AG04449 (cell line): Measurements from ENCODE around the gene PDE4D.

Experiments used
- CTCF ChIA-PET: fragments of 350-600 bp; formaldehyde crosslinking; extraction: SDS; loops from one replicate; lab custom pipeline; 2021; ENCODE audit warnings: antibody characterized with exemption; lab: Yijun Ruan, JAX
- POLR2A ChIA-PET: fragments of 400-600, 350-600 bp; formaldehyde crosslinking; extraction: SDS; loops from one replicate; lab custom pipeline; 2020; ENCODE audit warnings: antibody characterized with exemption, inconsistent platforms; lab: Yijun Ruan, JAX
- DNase-seq: peaks from one replicate; pipeline ENCODE4 v3.0.0-alpha.2; 2010; ENCODE audit warnings: low read depth, low spot score
- H3K4me3 ChIP-seq: 2 replicates; pipeline ENCODE4 v1.5.1; 2011; ENCODE audit warnings: low read depth, mild to moderate bottlenecking, control low read depth, low read length
- CTCF ChIP-seq: IDR thresholded peaks from one replicate; pipeline ENCODE4 v1.5.1; 2011; ENCODE audit warnings: mild to moderate bottlenecking, moderate library complexity, low read length, control low read depth, inconsistent platforms; ENCODE audit not compliant: insufficient read depth; ENCODE audit errors: missing control alignments

The PDE4D gene

GRCh38 chr5:59151162-59151889, 742.2 kb downstream of the PDE4D start:
- CTCF ChIA-PET = interaction anchor here (0.9 to 1.3 kb wide), 5 partner anchors 17 to 264 kb away, joined by 3 to 5 read pairs (median 4); no protein-coding TSS in a partner anchor
- no peak for DNase-seq
- POLR2A ChIA-PET = no interaction called here
- H3K4me3 ChIP-seq = no peak overlapping the region
- no peak for TF ChIP-seq CTCF

- ChIA-PET POLR2A (no interaction called here), CTCF (no interaction called here)
- no peak for DNase-seq
- no peak overlapping the region for H3K4me3 ChIP-seq
- TF ChIP-seq CTCF = no peak
Measured at GRCh38 chr5:59149827-59150226, 743.7 kb downstream of the PDE4D start.

- TF ChIP-seq CTCF = no peak
- CTCF ChIA-PET = no interaction called here
Measured at GRCh38 chr5:59149271-59149670, 744.3 kb downstream of the PDE4D start.

GRCh38 chr5:59146729-59147128, 746.8 kb downstream of the PDE4D start:
- no peak for TF ChIP-seq CTCF
- ChIA-PET POLR2A (no interaction called here), CTCF (interaction anchor here (0.9 kb wide), 1 partner anchor 29 kb away, joined by 3 read pairs; no protein-coding TSS in a partner anchor)
- no peak for DNase-seq
- no peak overlapping the region for H3K4me3 ChIP-seq

More at GRCh38 chr5:59149271-59149670, 744.3 kb downstream of the PDE4D start:
- POLR2A ChIA-PET = no interaction called here
- DNase-seq = no peak
- no peak overlapping the region for H3K4me3 ChIP-seq

GRCh38 chr5:59143926-59144333, 749.6 kb downstream of the PDE4D start:
- DNase-seq = no peak
- H3K4me3 ChIP-seq = no peak overlapping the region
- no peak for TF ChIP-seq CTCF
- ChIA-PET CTCF (interaction anchor here (1.2 to 1.8 kb wide), 5 partner anchors 14 to 257 kb away, joined by 3 to 7 read pairs (median 3); no protein-coding TSS in a partner anchor), POLR2A (no interaction called here)

- CTCF ChIA-PET = interaction anchor here (1.2 kb wide), 1 partner anchor 13 kb away, joined by 3 read pairs; no protein-coding TSS in a partner anchor
- DNase-seq = no peak
- TF ChIP-seq CTCF = no peak
- no peak overlapping the region for H3K4me3 ChIP-seq
- POLR2A ChIA-PET = no interaction called here
Measured at GRCh38 chr5:59142927-59143326, 750.6 kb downstream of the PDE4D start.
